VCaP (cell line): Measurements from ENCODE around the gene MOB3C.
"Not testable (repeated sequence)": the region's sequence is repeated elsewhere in the genome, so short reads cannot be mapped to it uniquely, and the experiment has no call there.

Experiments used
- H3K27ac ChIP-seq: fragments of 450-650 bp; 2 replicates; pipeline ENCODE4 v1.5.1; 2017
- CTCF ChIP-seq: fragments of 450-650 bp; conservative IDR thresholded peaks from 2 replicates; pipeline ENCODE4 v1.5.1; 2017; ENCODE audit warnings: mild to moderate bottlenecking, moderate library complexity

MOB3C gene

GRCh38 chr1:46616277-46617107, at the start of gene MOB3C:
TSS of gene MOB3C (minus strand) at chr1:46616811. CDS start at chr1:46613321, 3,490 bp downstream.
- H3K27ac ChIP-seq = peak within 1 kb of the TSS; percentile 65; the same call in 1 of the 2 replicates
- TF ChIP-seq CTCF = no peak

- no peak for TF ChIP-seq CTCF
- H3K27ac ChIP-seq = peak overlapping the region; percentile 91; the same call in 1 of the 2 replicates
These were observed 49.4 kb upstream of the MOB3C start for GRCh38 chr1:46665983-46666382.

GRCh38 chr1:46662919-46663318, 46.3 kb upstream of the MOB3C start:
- H3K27ac ChIP-seq = not testable (repeated sequence)

GRCh38 chr1:46660116-46660515, 43.5 kb upstream of the MOB3C start:
- not testable (repeated sequence) for H3K27ac ChIP-seq

- no peak for TF ChIP-seq CTCF
- H3K27ac ChIP-seq = no peak overlapping the region
These were observed 42.8 kb upstream of the MOB3C start for GRCh38 chr1:46659307-46659870.

GRCh38 chr1:46657775-46658174, 41.2 kb upstream of the MOB3C start:
- no peak overlapping the region for H3K27ac ChIP-seq
- TF ChIP-seq CTCF = no peak

- no peak for TF ChIP-seq CTCF
These were observed 40.0 kb upstream of the MOB3C start for GRCh38 chr1:46656643-46657042.

GRCh38 chr1:46655848-46656247, 39.2 kb upstream of the MOB3C start:
- no peak overlapping the region for H3K27ac ChIP-seq
- no peak for TF ChIP-seq CTCF

More at GRCh38 chr1:46656643-46657042, 40.0 kb upstream of the MOB3C start:
- no peak overlapping the region for H3K27ac ChIP-seq

- H3K27ac ChIP-seq = not testable (repeated sequence)
These were observed 38.1 kb upstream of the MOB3C start for GRCh38 chr1:46654698-46655097.
